ENCODE measurements around the gene TRIM59.
A peak's percentile ranks its signal among the peaks of the same experiment; 100 is the strongest.
"Not testable (repeated sequence)": the region's sequence is repeated elsewhere in the genome, so short reads cannot be mapped to it uniquely, and the experiment has no call there.

TRIM59 gene

DNA sequence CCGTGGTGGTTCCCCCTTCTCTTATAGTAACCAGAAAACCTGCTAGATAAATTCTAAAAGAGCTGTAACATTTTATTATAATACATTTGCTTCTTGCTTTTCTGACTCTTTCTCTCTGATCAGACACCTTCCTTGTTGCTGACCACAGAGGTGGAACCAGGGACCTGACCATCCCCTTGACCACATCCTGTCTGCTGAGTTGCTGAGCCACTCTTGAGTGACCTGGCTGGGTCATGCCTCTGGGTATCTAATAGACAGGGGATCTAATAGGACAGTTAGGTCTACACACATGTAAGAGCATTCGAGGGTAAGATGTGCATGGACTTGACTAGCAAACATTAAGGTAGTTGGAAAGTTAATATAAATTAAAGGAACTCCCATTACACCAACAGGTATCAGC, 22.8 kb upstream of the TRIM59 start:
- DNase-seq (no peak), ATAC-seq (no peak)
- Mint-ChIP-seq H3K27me3 (peaks cover 14% of the 10 kb centered on the region), H3K27ac (no peak overlapping the region), H3K36me3 (ENCODE audit: low read depth) (peaks cover 7% of the 10 kb centered on the region), H3K4me3 (no peak overlapping the region), H3K9me3 (peaks cover 14% of the 10 kb centered on the region), H3K4me1 (no peaks in the 10 kb centered on the region)

DNA sequence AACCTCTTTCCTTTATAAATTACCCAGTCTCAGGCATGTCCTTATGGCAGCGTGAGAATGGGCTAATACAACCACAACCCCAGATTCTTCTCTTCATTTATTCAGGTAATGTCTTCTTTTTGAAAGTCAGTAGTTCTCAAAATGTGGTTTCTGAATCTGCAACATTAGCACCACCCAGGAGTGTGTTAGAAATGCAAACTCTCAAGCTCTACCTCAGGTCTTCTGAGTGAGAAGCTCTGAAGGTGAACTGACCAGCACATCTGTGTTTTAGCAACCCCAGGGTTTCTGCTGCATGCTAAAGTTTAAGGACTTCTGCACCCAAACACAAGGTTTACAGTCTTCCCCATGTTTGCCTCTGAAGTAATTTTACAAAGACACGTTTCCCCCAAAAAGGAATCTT, 22.3 kb upstream of the TRIM59 start:
- Mint-ChIP-seq H3K4me3 (no peak overlapping the region), H3K9me3 (peaks cover 14% of the 10 kb centered on the region), H3K27ac (no peak overlapping the region), H3K27me3 (peaks cover 13% of the 10 kb centered on the region), H3K36me3 (ENCODE audit: low read depth) (peaks cover 7% of the 10 kb centered on the region), H3K4me1 (no peaks in the 10 kb centered on the region)
- ATAC-seq (no peak), DNase-seq (no peak)

DNA sequence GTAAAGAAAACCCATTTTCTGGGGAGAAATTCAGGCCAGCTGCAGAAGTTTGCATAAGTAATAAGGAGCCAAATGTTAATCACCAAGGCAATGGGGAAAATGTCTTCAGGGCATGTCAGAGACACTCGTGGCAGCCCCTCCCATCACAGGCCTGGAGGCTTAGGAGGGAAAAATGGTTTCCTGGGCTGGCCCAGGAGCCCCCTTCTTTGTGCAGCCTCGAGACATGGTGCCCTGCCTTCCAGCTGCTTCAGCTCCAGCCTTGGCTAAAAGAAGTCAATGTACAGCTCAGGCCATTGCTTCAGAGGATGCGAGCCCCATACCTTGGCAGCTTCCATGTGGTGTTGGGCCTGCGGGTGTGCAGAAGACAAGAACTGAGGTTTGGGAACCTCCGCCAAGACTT, 20.6 kb upstream of the TRIM59 start:
- ATAC-seq (no peak), DNase-seq (no peak)
- H3K27ac Mint-ChIP-seq = no peak overlapping the region
- peaks cover 7% of the 10 kb centered on the region for H3K36me3 Mint-ChIP-seq (ENCODE audit: low read depth)
- H3K9me3 Mint-ChIP-seq = peaks cover 14% of the 10 kb centered on the region
- H3K27me3 Mint-ChIP-seq = peaks cover 13% of the 10 kb centered on the region
- no peak overlapping the region for H3K4me3 Mint-ChIP-seq
- no peaks in the 10 kb centered on the region for H3K4me1 Mint-ChIP-seq

DNA sequence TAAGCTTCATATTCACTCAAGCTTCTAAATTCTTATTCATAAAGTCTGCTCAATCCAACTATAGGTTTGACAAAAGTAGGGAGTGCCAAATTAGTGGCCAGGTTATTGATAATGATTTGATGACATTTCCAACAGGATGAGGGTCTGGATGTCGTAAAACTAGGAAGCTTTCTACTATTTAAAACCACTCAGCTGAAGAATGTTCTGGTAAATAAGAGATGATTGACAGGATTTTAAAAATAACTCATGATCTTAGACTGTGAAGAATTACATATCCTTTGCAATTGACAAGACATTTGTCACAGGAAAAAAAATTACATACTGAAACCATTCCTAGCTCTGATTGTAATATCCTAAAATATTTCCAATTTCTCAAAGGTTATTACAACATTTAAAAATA, 15.4 kb upstream of the TRIM59 start:
- Mint-ChIP-seq H3K36me3 (ENCODE audit: low read depth) (peaks cover 4% of the 10 kb centered on the region), H3K4me1 (no peaks in the 10 kb centered on the region), H3K4me3 (no peak overlapping the region), H3K9me3 (peaks cover 13% of the 10 kb centered on the region), H3K27me3 (peaks cover 8% of the 10 kb centered on the region), H3K27ac (no peak overlapping the region)
- no peak for DNase-seq
- ATAC-seq = no peak

DNA sequence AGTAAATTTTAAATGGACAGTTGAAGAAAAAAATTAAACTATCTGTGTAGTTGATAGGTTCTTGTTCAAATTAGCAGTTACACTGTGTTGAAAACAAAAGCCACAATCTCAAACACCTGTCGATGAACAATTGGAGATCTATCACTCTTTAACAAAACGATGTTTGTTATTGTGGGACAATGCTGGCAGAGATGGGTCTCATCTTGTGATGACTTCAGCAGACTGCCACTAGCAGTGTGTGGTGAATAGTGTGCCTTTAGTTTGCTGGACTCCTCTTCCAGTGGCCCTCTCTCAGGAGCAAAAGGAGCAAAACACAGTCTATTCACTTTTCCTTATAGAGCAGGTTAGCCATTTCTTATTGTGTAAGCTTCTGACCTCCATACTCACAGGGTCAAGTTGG, 14.7 kb upstream of the TRIM59 start:
- Mint-ChIP-seq H3K4me3 (no peak overlapping the region), H3K27me3 (peaks cover 8% of the 10 kb centered on the region), H3K9me3 (peaks cover 7% of the 10 kb centered on the region), H3K4me1 (no peaks in the 10 kb centered on the region), H3K27ac (no peak overlapping the region), H3K36me3 (ENCODE audit: low read depth) (no peaks in the 10 kb centered on the region)
- DNase-seq = no peak
- ATAC-seq = no peak

DNA sequence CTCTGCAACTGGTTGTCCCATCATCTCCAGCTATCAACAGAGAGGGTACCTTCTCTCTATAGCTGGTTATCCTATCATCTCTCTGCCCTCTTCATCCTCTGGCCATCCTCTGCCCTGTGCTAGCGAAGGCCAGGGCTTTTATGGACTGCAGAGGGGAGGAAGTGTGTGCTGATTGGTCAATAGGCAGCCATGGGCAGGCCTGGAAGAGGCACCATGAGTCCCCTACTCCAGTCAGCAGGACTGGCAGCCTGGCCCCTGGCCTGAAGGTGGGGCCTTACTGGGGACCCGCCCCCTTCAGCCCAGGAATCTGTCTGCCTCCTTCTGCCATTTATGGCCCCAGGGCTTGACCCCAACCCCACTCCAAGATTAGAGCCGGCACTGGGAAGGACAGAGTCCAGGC, 10.4 kb upstream of the TRIM59 start:
- Mint-ChIP-seq H3K4me1 (no peaks in the 10 kb centered on the region), H3K4me3 (no peak overlapping the region), H3K9me3 (no peaks in the 10 kb centered on the region), H3K36me3 (ENCODE audit: low read depth) (no peaks in the 10 kb centered on the region), H3K27ac (no peak overlapping the region), H3K27me3 (no peaks in the 10 kb centered on the region)
- DNase-seq (no peak), ATAC-seq (no peak)

DNA sequence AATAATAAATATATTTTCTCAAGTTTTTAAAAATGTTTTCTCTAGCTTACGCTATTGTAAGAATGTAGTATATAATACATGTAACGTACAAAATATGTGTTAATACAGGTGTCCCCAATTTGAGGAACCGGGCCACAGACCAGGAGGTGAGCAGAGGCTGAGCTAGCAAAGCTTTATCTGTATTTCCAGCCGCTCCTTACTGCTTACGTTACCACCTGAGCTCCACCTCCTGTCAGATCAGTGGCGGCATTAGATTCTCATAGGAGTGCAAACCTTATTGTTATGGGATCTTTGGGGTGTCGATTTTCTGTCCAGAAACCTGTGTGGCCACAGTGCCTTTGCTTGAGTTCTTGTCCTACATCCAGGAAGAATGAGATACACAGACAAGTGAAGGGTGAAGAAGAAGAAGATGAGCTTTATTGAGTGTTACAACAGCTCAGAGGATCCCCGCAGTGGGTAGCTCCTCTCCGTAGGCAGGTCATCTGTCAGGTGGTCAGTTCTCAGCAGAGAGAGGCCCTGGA, 9.9 kb upstream of the TRIM59 start:
- no peak overlapping the region for H3K4me3 Mint-ChIP-seq

DNA sequence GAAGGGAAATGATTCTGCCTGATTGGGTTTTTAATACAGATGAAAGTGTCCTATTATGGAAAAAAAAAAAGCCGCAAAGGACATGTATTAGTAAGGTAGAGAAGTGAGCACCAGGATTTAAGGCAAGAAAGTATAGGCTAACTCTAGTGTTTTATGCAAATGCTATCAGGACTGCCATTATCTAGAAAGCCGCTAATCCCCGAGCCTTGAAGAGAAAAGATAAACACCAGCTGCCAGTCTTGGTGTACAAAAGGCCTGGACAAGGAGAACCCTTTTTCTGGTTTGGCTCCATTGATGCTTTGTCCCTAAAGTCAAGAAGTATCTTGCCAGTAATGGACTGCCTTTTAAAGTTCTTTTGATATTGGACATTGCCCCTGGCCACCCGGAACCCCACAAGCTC, 8.6 kb upstream of the TRIM59 start:
- H3K27me3 Mint-ChIP-seq = no peaks in the 10 kb centered on the region
- no peak overlapping the region for H3K4me3 Mint-ChIP-seq
- H3K36me3 Mint-ChIP-seq (ENCODE audit: low read depth) = no peaks in the 10 kb centered on the region
- DNase-seq = no peak
- no peaks in the 10 kb centered on the region for H3K9me3 Mint-ChIP-seq
- no peak for ATAC-seq
- no peaks in the 10 kb centered on the region for H3K4me1 Mint-ChIP-seq
- no peak overlapping the region for H3K27ac Mint-ChIP-seq

More for the DNA sequence above, 9.9 kb upstream of the TRIM59 start:
- Mint-ChIP-seq H3K36me3 (ENCODE audit: low read depth) (no peaks in the 10 kb centered on the region), H3K27me3 (no peaks in the 10 kb centered on the region), H3K4me1 (no peaks in the 10 kb centered on the region), H3K27ac (no peak overlapping the region), H3K9me3 (no peaks in the 10 kb centered on the region)
- no peak for DNase-seq
- ATAC-seq = no peak

DNA sequence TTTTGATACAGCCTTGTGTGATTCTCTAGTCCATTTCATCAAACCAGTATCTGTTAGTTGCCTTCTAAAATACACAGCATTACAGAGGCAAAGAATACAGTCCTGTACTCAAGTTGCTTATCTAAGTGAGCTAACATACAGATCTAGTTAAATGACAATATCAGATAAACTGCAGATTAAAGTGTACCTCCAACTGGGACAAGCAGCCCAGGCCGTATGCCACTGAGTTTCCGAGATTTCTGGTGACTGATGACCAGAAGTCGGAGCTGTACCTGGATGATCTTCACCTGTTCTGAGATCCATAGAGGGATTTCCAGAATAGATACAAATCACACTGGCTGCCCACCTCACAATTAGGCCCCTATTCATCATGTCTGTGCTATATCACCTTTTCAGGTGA, 6.3 kb upstream of the TRIM59 start:
- DNase-seq = no peak
- no peaks in the 10 kb centered on the region for H3K4me1 Mint-ChIP-seq
- no peaks in the 10 kb centered on the region for H3K27me3 Mint-ChIP-seq
- no peaks in the 10 kb centered on the region for H3K36me3 Mint-ChIP-seq (ENCODE audit: low read depth)
- no peak overlapping the region for H3K27ac Mint-ChIP-seq
- H3K4me3 Mint-ChIP-seq = no peak overlapping the region
- ATAC-seq = no peak
- H3K9me3 Mint-ChIP-seq = no peaks in the 10 kb centered on the region

DNA sequence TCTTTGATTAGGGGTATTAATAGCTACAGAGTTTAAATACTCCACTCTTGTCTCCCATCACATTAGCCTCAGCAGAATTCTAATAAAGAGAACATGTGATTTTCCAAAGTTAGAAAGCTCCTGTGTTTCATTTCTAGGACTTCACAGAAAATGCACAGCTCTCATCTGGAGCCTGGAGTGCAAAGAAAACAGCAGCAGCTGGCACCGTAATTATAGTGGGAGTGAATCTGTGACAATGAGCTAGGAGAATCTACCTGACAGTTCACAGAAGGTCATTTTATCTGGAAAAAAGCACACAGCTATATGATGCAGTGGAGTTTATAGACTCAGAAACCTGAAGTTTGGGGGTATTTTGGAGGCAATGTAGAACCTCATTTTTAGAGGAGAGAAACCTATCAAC, 5.4 kb upstream of the TRIM59 start:
- Mint-ChIP-seq H3K4me1 (peaks cover 8% of the 10 kb centered on the region), H3K36me3 (ENCODE audit: low read depth) (peaks cover 4% of the 10 kb centered on the region), H3K27ac (no peak overlapping the region), H3K4me3 (no peak overlapping the region), H3K9me3 (no peaks in the 10 kb centered on the region), H3K27me3 (no peaks in the 10 kb centered on the region)
- no peak for ATAC-seq
- DNase-seq = no peak

DNA sequence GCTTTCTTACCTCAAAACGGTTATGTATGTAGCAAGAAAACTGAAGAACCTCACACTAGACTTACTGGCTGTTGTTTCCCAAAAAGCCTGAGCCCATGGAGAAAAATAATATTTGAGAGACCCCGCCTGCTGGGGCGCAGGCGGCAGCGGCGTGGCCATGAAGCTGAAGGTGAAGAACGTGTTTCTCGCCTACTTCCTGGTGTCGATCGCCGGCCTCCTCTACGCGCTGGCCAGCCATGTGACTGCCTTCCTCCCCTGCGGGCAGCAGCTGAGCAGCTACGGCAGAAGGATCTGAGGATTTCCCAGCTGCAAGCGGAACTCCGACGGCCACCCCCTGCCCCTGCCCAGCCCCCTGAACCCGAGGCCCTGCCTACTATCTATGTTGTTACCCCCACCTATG, 2.7 kb upstream of the TRIM59 start:
- Mint-ChIP-seq H3K36me3 (ENCODE audit: low read depth) (peaks cover 14% of the 10 kb centered on the region), H3K4me1 (peaks cover 26% of the 10 kb centered on the region)
- not testable (repeated sequence) for DNase-seq, H3K9me3 Mint-ChIP-seq, ATAC-seq, H3K27me3 Mint-ChIP-seq, H3K27ac Mint-ChIP-seq, H3K4me3 Mint-ChIP-seq

DNA sequence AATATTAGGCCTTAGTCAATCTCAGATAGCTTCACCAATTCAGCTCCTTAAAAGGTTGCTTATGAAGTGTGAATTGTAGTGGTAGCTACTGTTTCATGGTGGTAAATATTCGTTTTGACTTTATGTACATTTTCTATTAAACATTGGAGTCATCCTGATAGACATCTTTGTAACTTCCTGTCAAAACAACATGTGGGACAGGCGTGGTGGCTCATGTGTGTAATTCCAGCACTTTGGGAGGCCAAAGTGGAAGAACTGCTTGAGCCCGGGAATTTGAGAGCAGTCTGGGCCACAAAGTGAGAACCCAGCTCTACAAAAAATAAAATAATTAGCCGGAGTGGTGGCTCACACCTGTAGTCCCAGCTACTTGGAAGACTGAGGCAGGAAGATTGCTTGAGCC, 2.0 kb upstream of the TRIM59 start:
- Mint-ChIP-seq H3K27ac (no peak overlapping the region), H3K9me3 (no peaks in the 10 kb centered on the region), H3K4me3 (no peak overlapping the region), H3K36me3 (ENCODE audit: low read depth) (peaks cover 18% of the 10 kb centered on the region), H3K4me1 (peaks cover 30% of the 10 kb centered on the region), H3K27me3 (no peaks in the 10 kb centered on the region)
- ATAC-seq = no peak
- no peak for DNase-seq

DNA sequence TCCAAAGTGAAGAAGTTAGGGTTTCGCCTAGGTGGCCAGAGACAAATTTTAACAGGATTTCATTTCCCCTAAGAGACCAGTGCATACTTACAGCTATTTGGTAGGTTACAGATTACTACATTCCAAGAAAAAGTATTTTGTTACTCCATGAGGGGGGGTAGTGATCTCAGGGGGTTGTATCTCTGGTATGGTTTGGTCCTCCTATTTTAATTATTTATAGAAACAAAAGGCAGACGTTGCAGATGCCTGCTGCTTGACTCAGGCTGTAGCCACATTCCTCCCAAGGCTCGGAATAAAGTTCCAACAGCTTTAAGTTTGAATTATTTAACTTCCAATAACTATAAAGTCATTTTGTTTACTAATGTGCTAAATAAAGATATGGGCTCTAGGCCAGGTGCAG, 1.3 kb upstream of the TRIM59 start:
- Mint-ChIP-seq H3K4me3 (peak overlapping the region; percentile 97), H3K27me3 (no peaks in the 10 kb centered on the region), H3K36me3 (ENCODE audit: low read depth) (peaks cover 22% of the 10 kb centered on the region), H3K27ac (peak overlapping the region; percentile 95), H3K9me3 (no peaks in the 10 kb centered on the region), H3K4me1 (peaks cover 35% of the 10 kb centered on the region)
- ATAC-seq (no peak), DNase-seq (no peak)

DNA sequence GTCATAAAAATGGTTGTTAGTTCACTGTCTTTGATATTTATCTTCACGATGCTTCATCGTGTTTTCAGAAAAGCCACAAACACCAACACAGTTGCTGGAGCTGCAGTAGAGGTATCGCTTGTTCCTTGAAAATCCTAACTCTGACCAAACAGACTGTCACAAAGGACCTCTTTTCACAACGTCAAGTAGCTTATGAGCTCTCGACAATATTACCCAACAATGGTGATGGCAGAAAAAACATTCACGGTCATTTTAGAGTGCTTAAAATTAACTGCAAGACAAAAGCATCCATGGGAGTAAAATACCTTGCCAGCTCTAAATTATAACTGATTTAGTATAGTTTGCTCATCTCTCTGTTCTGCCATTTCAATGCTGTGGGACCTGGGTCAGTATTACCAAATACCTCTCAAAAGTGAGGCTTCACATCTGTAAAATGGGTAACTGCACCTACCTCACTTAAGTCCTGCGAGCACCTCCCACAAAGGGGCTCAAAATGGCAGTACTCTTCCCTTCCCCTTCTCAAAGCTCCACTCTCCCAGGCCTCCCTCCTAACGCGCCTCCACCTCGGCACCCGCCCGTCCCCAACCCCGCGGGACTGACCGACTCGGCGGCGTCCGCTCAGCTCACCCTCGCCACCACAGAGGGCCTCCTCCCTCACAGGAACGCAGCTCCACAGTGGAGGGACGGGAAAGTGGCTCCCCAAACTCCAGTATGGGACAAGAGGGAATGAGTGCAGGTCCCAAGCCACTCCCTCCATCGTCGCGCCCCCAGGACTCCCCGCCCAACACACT, 546 bp downstream of the TRIM59 start:
- Mint-ChIP-seq H3K4me1 (peaks cover 44% of the 10 kb centered on the region), H3K36me3 (ENCODE audit: low read depth) (peaks cover 36% of the 10 kb centered on the region), H3K9me3 (no peaks in the 10 kb centered on the region), H3K27me3 (no peaks in the 10 kb centered on the region), H3K4me3 (peak overlapping the region; percentile 97), H3K27ac (peak overlapping the region; percentile 95)
- ATAC-seq = peak; percentile 42
- no peak for DNase-seq

DNA sequence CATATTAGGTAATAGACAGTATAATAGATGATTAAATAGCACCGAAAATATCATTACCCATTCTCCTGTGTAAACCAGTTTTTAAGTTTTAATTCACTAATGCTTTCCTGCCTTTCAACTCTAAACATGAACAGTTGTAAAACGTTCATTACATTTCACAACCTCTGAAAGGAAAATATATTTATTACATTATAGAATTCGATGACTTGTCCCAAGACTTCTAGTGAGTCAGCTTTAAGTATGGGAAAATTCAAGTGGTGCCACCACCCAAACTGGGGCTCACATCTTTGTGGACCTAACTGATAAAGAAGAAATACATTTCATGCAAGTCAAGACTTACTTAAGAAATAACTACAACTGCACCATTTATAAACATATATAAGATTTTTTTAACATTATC, 2.0 kb downstream of the TRIM59 start:
- Mint-ChIP-seq H3K4me3 (peak overlapping the region; percentile 97), H3K36me3 (ENCODE audit: low read depth) (peaks cover 48% of the 10 kb centered on the region), H3K27me3 (no peaks in the 10 kb centered on the region), H3K27ac (no peak overlapping the region), H3K9me3 (no peaks in the 10 kb centered on the region), H3K4me1 (peaks cover 47% of the 10 kb centered on the region)
- DNase-seq (no peak), ATAC-seq (no peak)
